GM19395 (cell line): ENCODE measurements around the gene ERLEC1.
"Not testable (repeated sequence)": the region's sequence is repeated elsewhere in the genome, so short reads cannot be mapped to it uniquely, and the experiment has no call there.

Source experiments
- ATAC-seq: cut with Tn5 transposase; IDR thresholded peaks from one replicate; pipeline ENCODE4 v1.9.1; 2021; ENCODE audit warnings: mild to moderate bottlenecking, moderate library complexity; ENCODE audit not compliant: unreplicated experiment

The ERLEC1 gene

GRCh38 chr2:53780056-53780455, 6.8 kb upstream of the ERLEC1 start:
- ATAC-seq: no peak

- ATAC-seq: no peak
Measured at GRCh38 chr2:53782676-53783075, 4.2 kb upstream of the ERLEC1 start.

DNA sequence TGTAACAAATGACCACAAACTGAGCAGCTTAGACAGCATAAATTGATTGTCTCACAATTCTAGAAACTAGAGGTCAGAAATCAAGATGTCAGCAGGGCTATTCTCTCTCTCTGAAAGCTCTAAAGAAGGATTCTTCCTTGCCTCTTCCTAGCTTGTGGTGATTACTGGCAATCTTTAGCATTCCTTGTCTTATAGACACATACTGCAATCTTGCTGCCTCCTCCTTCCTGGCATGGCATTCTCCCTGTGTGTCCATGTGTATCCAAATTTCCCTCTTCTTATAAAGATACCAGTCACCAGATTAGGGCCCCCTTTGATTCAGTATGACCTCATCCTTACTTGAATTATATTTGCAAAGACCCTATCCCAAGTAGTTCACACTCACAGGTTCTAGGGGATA, 2.4 kb upstream of the ERLEC1 start:
- no peak for ATAC-seq

- ATAC-seq: no peak
Measured at GRCh38 chr2:53785366-53785765, 1.5 kb upstream of the ERLEC1 start.

GRCh38 chr2:53786352-53786704, 516 bp upstream of the ERLEC1 start:
- ATAC-seq: peak; percentile 13

- ATAC-seq: no peak
Measured at GRCh38 chr2:53787614-53788289, 908 bp downstream of the ERLEC1 start.

- ATAC-seq: no peak
Measured at GRCh38 chr2:53793261-53793660, 6.4 kb downstream of the ERLEC1 start.

- ATAC-seq: no peak
Measured at GRCh38 chr2:53793821-53794220, 7.0 kb downstream of the ERLEC1 start.

GRCh38 chr2:53801547-53801946, 14.7 kb downstream of the ERLEC1 start:
- ATAC-seq: no peak

GRCh38 chr2:53802617-53803151, 15.8 kb downstream of the ERLEC1 start:
- no peak for ATAC-seq

- no peak for ATAC-seq
Measured at GRCh38 chr2:53811601-53812000, 24.8 kb downstream of the ERLEC1 start.

GRCh38 chr2:53813151-53813550, 26.3 kb downstream of the ERLEC1 start:
- ATAC-seq: no peak

- ATAC-seq: no peak
Measured at GRCh38 chr2:53818854-53819435, 32.1 kb downstream of the ERLEC1 start.

- ATAC-seq: no peak
Measured at GRCh38 chr2:53819634-53820033, 32.8 kb downstream of the ERLEC1 start.

DNA sequence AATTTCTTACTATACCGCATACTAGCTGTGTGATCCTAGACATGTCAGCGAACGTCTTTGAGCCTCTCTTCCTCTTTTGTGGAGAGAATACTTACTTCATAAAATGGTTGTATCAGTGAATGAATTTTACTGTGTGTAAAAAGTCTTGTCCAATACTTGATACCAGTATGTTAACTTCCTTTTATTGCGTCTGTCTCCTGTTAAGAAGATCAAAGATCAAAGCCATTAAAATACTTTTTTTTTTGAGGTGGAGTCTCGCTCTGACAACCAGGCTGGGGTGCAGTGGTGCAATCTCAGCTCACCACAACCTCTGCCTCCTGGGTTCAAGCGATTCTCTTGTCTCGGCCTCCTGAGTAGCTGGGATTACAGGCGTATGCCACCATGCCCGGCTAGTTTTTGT, 33.2 kb downstream of the ERLEC1 start:
- ATAC-seq: no peak

GRCh38 chr2:53820711-53821110, 33.9 kb downstream of the ERLEC1 start:
- no peak for ATAC-seq

- ATAC-seq: no peak
Measured at GRCh38 chr2:53821810-53822209, 35.0 kb downstream of the ERLEC1 start.

GRCh38 chr2:53823639-53824038, 36.8 kb downstream of the ERLEC1 start:
- not testable (repeated sequence) for ATAC-seq

- no peak for ATAC-seq
Measured at GRCh38 chr2:53826030-53826410, 39.2 kb downstream of the ERLEC1 start.

- ATAC-seq: no peak
Measured at GRCh38 chr2:53826587-53827397, 39.9 kb downstream of the ERLEC1 start.

GRCh38 chr2:53827398-53828175, 40.7 kb downstream of the ERLEC1 start:
- ATAC-seq: no peak
